ENCODE measurements around the gene CBX4. TPM values are rescaled to one million over a fixed set of nuclear protein-coding genes. Genes with fewer than 3 reads are reported as not detected.

The CBX4 gene
- total and polyA plus RNA-seq, 2 of the 13 experiments (the other 11 are each of a cell fraction or from before 2014, with no cell fraction given) = 25.8 to 50.8 TPM

DNA sequence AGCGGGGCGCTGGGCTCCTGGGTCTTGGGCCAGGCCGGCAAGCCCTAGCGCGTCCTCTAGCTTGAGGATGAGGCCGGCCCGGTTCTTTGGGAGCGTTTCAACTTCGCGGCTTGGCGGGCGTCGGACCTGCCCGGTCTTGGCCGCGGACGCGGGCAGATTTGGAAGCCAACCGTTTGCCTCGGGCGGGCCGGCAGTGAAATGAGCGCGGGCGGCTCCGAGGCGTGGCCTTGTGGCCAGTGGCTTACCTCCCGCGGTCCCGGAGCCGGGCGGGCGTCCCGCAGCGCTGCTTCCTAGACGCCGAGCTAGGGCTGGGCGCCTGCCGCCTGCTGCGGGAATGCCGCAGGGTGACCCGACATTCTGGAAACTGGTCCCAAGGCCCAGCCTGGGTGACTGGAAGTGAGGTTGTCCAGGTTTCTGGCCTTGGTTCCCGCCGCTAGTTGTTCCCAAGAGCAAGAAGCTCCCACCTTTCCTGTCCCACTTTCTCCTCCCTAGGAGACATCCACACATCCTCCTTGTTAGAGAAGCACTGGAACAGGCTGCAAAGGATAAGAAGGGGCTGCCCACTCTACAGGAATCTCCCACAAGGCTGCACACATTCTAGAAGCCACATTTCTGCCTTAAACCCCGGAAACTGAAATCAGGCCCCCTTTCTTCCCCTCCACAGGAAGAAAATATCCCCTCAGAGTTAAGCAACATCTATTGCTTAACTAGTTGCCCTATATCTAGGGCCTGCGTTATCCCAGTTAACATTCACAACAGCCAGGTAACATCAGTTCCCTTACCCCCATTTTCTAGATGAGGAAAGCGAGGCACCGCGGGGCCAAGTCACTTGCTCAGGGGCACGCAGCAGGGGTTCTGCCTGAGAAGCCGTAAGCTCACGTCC lies 37.8 kb downstream of the CBX4 start (continued):
- TF ChIP-seq, protein P1, sequence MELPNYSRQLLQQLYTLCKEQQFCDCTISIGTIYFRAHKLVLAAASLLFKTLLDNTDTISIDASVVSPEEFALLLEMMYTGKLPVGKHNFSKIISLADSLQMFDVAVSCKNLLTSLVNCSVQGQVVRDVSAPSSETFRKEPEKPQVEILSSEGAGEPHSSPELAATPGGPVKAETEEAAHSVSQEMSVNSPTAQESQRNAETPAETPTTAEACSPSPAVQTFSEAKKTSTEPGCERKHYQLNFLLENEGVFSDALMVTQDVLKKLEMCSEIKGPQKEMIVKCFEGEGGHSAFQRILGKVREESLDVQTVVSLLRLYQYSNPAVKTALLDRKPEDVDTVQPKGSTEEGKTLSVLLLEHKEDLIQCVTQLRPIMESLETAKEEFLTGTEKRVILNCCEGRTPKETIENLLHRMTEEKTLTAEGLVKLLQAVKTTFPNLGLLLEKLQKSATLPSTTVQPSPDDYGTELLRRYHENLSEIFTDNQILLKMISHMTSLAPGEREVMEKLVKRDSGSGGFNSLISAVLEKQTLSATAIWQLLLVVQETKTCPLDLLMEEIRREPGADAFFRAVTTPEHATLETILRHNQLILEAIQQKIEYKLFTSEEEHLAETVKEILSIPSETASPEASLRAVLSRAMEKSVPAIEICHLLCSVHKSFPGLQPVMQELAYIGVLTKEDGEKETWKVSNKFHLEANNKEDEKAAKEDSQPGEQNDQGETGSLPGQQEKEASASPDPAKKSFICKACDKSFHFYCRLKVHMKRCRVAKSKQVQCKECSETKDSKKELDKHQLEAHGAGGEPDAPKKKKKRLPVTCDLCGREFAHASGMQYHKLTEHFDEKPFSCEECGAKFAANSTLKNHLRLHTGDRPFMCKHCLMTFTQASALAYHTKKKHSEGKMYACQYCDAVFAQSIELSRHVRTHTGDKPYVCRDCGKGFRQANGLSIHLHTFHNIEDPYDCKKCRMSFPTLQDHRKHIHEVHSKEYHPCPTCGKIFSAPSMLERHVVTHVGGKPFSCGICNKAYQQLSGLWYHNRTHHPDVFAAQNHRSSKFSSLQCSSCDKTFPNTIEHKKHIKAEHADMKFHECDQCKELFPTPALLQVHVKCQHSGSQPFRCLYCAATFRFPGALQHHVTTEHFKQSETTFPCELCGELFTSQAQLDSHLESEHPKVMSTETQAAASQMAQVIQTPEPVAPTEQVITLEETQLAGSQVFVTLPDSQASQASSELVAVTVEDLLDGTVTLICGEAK (IDR thresholded peaks at IDR 0.05) = no peak
- TF ChIP-seq, protein P1 (CRISPR knock-in tag; IDR thresholded peaks at IDR 0.05) = peak; percentile 54; the same call in 1 of the 2 replicates
- TF ChIP-seq MATR3 (CRISPR knock-in tag; IDR thresholded peaks at IDR 0.05) = no peak
